Measurements from ENCODE around the gene MEOX1.
"Not testable (repeated sequence)": the region's sequence is repeated elsewhere in the genome, so short reads cannot be mapped to it uniquely, and the experiment has no call there.

Gene MEOX1

DNA sequence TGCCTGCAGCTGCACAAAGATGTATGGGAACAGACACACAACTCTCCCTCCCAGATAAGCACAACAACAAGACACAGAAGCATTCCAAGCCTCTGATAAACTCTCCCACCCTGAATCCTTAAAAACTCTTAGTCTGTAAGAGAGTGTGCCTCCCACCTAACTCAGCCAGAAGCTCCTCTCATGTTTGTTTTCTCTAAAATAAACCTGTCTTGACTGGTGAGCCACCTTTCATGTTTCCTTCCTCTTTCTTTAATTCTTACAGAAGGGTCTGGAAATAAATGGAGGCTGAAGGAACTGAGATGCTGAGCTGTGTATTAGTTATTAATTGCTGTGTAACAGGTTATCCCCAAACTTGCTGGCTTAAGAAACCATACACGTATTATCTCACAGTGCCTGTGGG, 57.2 kb downstream of the MEOX1 start:
- Mint-ChIP-seq H3K4me3 (no peak overlapping the region), H3K4me1 (ENCODE audit: low read depth) (no peaks in the 10 kb centered on the region), H3K27ac (no peak overlapping the region), H3K27me3 (no peaks in the 10 kb centered on the region), H3K36me3 (peaks cover 2% of the 10 kb centered on the region), H3K9me3 (ENCODE audit: low read depth) (no peaks in the 10 kb centered on the region)

DNA sequence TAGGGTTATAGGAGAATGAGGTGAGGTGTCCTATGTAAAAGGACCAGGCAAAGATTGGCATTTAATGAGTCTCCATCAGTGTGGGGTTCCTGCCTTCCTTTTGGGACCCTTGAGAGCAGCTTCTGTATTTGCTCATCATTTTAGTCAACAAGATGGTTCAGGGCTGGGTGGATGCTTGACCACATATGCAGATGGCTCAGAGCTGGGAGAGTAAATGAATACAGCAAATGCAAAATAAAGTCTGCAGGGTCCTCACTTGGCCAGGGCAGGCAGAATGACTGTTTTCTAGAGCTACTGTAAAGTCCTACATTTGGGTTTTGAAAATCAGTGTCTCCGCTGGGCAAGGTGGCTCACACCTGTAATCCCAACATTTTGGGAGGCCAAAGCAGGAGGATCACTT, 58.4 kb downstream of the MEOX1 start:
- no peak overlapping the region for H3K27ac Mint-ChIP-seq
- H3K9me3 Mint-ChIP-seq (ENCODE audit: low read depth): no peaks in the 10 kb centered on the region
- no peaks in the 10 kb centered on the region for H3K4me1 Mint-ChIP-seq (ENCODE audit: low read depth)
- H3K4me3 Mint-ChIP-seq: no peak overlapping the region
- no peaks in the 10 kb centered on the region for H3K36me3 Mint-ChIP-seq
- H3K27me3 Mint-ChIP-seq: no peaks in the 10 kb centered on the region

DNA sequence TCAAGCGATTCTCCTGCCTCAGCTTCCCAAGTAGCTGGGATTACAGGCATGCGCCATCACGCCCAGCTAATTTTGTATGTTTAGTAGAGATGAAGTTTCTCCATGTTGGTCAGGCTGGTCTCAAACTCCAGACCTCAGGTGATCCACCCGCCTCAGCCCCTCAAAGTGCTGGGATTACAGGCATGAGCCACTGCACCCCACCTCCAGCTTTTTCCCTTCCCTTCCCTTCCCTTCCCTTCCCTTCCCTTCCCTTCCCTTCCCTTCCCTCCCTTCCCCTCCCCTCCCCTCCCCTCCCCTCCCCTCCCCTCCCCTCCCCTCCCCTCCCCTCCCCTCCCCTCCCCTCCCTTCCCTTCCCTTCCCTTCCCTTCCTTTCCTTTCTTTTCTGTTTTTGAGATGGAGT, 59.2 kb downstream of the MEOX1 start:
- H3K4me1 Mint-ChIP-seq (ENCODE audit: low read depth); H3K4me3 Mint-ChIP-seq; H3K36me3 Mint-ChIP-seq; H3K27me3 Mint-ChIP-seq; H3K9me3 Mint-ChIP-seq (ENCODE audit: low read depth); H3K27ac Mint-ChIP-seq: not testable (repeated sequence)

DNA sequence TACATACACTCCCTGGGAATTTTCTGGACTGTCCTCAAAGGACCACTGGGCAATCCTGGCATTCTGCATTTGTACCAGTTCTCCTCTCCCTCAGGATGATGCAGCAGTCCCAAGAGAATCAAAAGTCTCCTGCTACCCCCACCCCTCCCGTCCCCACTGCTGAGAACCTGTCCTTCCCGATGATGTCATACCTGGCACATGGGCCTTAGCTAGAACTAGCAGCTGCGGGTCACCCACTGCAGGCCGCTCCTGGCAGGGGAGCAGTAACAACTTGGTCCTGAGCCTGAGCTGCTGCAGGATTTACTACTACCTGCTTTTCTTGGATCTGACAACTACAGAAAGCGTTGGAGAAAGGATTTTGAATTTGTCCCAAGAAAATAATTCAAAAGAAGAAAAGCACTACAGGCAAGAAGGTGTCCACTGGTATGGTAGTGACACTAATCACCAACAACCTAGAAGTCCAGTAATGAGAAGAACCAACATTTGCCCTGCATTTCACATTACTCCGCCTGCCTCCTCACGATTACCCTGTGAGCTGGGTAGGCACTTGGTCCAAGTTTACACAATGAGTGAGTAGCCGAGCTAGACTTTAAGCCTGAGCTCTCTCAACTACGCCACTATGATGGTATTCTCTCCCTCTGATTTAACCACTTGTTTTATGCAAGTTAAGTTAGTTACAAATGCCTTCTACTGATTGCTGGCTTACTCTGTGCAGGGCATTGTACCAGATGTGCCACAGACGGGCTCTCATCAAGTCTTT, 60.3 kb downstream of the MEOX1 start:
- Mint-ChIP-seq H3K4me1 (ENCODE audit: low read depth) (no peaks in the 10 kb centered on the region), H3K9me3 (ENCODE audit: low read depth) (no peaks in the 10 kb centered on the region), H3K4me3 (no peak overlapping the region), H3K36me3 (no peaks in the 10 kb centered on the region), H3K27ac (no peak overlapping the region), H3K27me3 (no peaks in the 10 kb centered on the region)

DNA sequence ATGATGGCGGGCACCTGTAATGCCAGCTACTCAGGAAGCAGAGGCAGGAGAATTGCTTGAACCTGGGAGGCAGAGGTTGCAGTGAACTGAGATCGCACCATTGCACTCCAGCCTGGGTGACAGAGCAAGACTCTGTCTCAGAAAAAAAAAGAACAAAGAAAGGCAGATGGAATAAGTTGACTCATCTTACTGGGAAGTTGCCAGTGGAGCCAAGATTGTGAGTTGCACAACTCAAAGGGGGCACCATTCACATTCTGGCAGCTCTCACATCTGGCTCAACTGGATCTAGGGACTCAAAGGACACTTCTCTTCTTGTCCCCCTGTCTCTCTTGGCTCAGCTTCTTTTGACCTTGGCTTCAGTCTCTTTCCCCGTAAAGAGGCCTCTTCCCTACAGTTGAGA, 61.9 kb downstream of the MEOX1 start:
- Mint-ChIP-seq H3K36me3 (no peaks in the 10 kb centered on the region), H3K4me1 (ENCODE audit: low read depth) (no peaks in the 10 kb centered on the region), H3K27me3 (no peaks in the 10 kb centered on the region), H3K4me3 (no peak overlapping the region), H3K27ac (no peak overlapping the region), H3K9me3 (ENCODE audit: low read depth) (no peaks in the 10 kb centered on the region)

DNA sequence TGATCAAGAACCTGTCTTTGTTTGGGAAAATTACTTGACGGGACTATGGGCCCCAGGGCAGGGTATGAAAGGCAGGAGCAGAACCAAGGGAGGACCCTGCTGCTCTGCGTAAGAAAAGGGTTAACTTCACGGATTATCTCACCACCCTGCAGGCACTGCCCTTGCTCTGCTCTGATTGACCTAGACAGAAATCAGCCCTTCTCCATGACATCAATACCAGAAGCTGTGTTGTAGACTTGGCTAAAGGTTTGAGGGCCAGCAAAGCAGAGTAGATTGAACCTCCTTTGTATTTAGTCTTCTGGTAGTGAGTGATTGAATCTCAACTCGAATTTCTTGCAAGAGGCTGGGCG, 62.7 kb downstream of the MEOX1 start:
- H3K4me3 Mint-ChIP-seq: no peak overlapping the region
- no peaks in the 10 kb centered on the region for H3K4me1 Mint-ChIP-seq (ENCODE audit: low read depth)
- H3K27me3 Mint-ChIP-seq: no peaks in the 10 kb centered on the region
- H3K27ac Mint-ChIP-seq: no peak overlapping the region
- H3K36me3 Mint-ChIP-seq: no peaks in the 10 kb centered on the region
- H3K9me3 Mint-ChIP-seq (ENCODE audit: low read depth): no peaks in the 10 kb centered on the region

DNA sequence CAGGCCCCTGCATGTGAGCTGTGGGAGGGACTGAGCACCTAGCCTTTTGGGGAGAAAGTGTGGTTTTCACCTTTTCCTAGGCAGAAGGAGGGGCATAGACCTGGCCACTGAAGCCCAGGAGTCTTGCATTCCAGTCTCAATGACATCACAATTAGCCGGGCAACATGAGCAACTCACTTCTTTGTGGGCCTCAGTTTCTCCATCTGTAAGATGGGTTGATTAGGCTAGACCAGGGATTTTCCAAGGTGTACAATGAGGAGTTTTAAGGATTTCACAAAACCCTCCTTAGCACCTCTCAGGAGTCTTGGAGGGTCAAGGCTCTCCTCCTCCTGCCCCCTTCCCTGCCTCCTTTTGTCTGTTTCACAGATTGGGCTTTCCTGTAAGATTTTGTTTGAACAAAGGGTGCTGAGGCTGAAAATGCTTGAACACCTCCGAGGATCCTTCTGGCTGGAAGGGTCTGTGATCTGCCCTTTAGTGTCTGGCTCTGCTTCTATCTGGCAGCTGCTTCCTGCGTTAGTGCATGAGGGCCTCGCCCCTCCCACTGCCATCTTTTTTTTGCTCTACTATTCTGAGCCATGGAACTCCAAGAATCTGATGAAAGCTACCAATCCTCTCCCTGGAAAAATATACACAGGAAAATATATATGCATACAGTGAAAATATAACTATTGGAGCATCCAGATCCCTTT, 63.2 kb downstream of the MEOX1 start:
- Mint-ChIP-seq H3K27me3 (no peaks in the 10 kb centered on the region), H3K27ac (no peak overlapping the region)

DNA sequence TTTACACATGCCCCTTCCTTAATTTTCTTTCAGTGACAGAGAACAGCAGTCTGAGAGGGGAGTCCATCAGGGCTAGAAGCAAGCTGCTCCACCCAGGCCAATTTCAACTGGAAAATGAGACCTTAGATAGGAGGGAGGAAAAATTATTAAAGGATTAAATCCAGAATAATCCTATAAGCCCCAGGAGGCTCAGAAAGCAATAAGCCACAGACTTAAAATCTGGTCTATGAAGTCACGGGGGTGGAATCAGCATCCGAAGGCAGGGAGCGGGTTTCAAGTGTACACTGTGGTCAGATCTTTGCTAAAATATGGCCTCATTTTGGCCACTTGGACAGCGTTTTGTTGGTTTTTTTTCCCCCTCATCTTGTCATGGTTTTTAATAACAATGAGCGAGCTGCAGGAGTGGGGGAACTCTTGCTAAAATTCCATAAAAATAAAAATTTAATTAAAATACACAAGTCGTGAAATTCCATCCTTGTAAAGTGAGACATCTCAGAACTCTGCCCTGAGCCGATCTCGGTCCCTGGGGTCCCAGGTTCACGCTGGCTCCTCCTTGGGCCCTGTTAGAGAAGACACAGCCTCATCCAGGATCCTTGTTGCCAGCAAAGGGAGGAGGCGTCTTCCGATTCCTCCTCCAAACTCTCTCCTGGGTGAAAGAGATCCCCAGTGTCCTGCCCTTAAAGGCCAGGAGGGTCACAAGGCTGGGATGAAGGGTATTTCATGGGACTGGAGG, 63.9 kb downstream of the MEOX1 start:
- H3K36me3 Mint-ChIP-seq: no peaks in the 10 kb centered on the region
- no peaks in the 10 kb centered on the region for H3K9me3 Mint-ChIP-seq (ENCODE audit: low read depth)
- H3K4me3 Mint-ChIP-seq: no peak overlapping the region
- no peaks in the 10 kb centered on the region for H3K4me1 Mint-ChIP-seq (ENCODE audit: low read depth)
- no peaks in the 10 kb centered on the region for H3K27me3 Mint-ChIP-seq
- H3K27ac Mint-ChIP-seq: no peak overlapping the region

More for the DNA sequence above, 63.2 kb downstream of the MEOX1 start:
- Mint-ChIP-seq H3K36me3 (no peaks in the 10 kb centered on the region), H3K4me1 (ENCODE audit: low read depth) (no peaks in the 10 kb centered on the region), H3K4me3 (no peak overlapping the region), H3K9me3 (ENCODE audit: low read depth) (no peaks in the 10 kb centered on the region)

DNA sequence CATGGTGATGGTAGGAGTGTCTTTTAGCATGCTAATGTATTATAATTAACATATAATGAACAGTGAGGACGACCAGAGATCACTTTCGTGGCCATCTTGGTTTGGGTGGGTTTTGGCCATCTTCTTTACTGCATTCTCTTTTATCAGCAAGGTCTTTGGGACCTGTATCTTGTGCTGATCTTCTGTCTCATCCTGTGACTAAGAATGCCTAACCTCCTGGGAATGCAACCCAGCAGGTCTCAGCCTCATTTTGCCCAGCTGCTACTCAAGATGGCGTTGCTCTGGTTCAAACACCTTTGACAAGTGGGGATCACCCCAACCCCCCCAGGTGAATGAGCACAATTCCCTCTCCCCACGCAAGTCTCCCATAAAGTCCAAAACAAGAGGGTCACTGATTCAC, 66.3 kb downstream of the MEOX1 start:
- no peaks in the 10 kb centered on the region for H3K27me3 Mint-ChIP-seq
- no peak overlapping the region for H3K27ac Mint-ChIP-seq
- H3K4me3 Mint-ChIP-seq: no peak overlapping the region
- no peaks in the 10 kb centered on the region for H3K36me3 Mint-ChIP-seq
- no peaks in the 10 kb centered on the region for H3K4me1 Mint-ChIP-seq (ENCODE audit: low read depth)
- H3K9me3 Mint-ChIP-seq (ENCODE audit: low read depth): no peaks in the 10 kb centered on the region

DNA sequence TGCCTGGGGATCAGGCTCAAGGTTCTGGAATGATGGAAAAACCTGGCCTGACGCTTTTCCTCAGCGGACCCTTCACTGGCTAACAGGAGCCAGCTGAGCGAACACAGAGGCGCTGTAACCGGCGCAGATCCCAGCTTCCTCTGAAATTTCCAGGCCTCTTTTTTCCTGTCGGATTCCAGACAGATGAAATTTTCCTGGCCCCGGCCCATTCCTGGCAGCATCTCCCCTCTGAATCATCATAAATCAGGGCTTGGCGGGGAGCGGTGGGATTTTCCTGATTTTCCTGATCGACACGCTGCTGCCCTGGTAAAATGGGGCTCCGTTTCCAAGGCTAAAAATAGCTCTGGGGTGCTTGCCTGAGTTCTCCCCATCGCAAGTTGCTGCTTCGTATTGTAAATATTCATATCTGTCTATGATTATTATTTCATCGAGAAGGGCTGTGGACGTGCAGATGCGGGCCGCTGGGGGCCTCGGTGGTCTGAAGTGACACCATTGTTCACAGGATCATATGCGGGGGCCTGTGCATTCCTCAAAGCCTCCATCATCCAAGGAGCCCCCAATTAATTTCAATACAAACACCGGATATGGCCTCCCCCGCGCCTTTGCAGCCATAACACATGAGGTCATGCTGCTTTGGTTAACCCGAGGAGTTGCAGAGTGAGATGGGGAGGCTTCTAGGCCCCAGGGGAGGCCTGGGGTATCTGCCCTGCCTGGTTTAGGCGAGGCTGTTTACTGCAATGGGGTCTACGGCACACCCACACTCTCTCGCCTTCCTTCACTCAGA, 69.8 kb downstream of the MEOX1 start:
- Mint-ChIP-seq H3K4me3 (no peak overlapping the region), H3K36me3 (no peaks in the 10 kb centered on the region), H3K4me1 (ENCODE audit: low read depth) (no peaks in the 10 kb centered on the region), H3K9me3 (ENCODE audit: low read depth) (no peaks in the 10 kb centered on the region), H3K27ac (no peak overlapping the region), H3K27me3 (no peaks in the 10 kb centered on the region)

DNA sequence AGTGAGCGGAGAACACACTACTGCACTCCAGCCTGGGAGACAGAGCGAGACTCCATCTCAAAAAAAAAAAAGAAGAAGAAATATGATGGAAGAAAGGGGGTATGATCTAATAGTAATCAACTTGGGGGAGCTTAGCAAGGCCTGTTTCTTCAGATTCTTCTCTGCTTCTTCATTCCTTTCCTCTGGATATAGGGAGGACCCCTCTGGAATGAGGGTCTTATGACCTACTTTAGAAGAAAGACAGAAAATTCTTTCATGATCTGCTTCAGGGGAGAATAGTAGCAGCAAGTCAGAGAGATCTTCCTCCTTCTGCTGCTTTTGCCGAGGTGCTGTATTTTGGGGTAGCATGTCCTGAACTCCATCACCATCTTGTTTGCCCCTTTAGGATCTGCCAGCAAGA, 70.7 kb downstream of the MEOX1 start:
- Mint-ChIP-seq H3K4me1 (ENCODE audit: low read depth) (no peaks in the 10 kb centered on the region), H3K36me3 (no peaks in the 10 kb centered on the region), H3K27ac (no peak overlapping the region), H3K27me3 (no peaks in the 10 kb centered on the region), H3K9me3 (ENCODE audit: low read depth) (no peaks in the 10 kb centered on the region), H3K4me3 (no peak overlapping the region)

All from activated naive CD8-positive, alpha-beta T cell (primary cell).